Fibroblast of lung (primary cell): ENCODE results near the gene SLC6A4.

Experiments
- CTCF ChIP-seq, 2 donors: IDR thresholded peaks in 1 of 2; conservative IDR thresholded peaks in 1 of 2; 1 replicate in 1 of 2; 2 replicates in 1 of 2; pipeline ENCODE4 v1.5.1; 2011 to 2012; ENCODE audit warnings: low read length in 2 of 2, control low read depth in 1 of 2, inconsistent platforms in 1 of 2, low read depth in 1 of 2, mild to moderate bottlenecking in 1 of 2
- EZH2 ChIP-seq: IDR thresholded peaks from 2 replicates; pipeline ENCODE4 v1.5.1; 2012; ENCODE audit warnings: low read length, control low read depth, mild to moderate bottlenecking; ENCODE audit errors: missing control alignments

- TF ChIP-seq CTCF (conservative IDR thresholded peaks at IDR 0.05 in 1 of 2, IDR thresholded peaks at IDR 0.05 in 1 of 2; ENCODE audit: low read depth in 1 of 2, low read length in 2 of 2) (no peak), EZH2 (no peak)
Measured at GRCh38 chr17:30222251-30222650, 13.2 kb downstream of the SLC6A4 start.
